ENCODE results near the gene GHR. TPM values are rescaled to one million over a fixed set of nuclear protein-coding genes. Genes with fewer than 3 reads are reported as not detected.

The GHR gene
- total and polyA plus RNA-seq, 2 donors (not counting 3 experiments of a cell fraction or from before 2014, with no cell fraction given): 0.27 to 0.28 TPM

DNA sequence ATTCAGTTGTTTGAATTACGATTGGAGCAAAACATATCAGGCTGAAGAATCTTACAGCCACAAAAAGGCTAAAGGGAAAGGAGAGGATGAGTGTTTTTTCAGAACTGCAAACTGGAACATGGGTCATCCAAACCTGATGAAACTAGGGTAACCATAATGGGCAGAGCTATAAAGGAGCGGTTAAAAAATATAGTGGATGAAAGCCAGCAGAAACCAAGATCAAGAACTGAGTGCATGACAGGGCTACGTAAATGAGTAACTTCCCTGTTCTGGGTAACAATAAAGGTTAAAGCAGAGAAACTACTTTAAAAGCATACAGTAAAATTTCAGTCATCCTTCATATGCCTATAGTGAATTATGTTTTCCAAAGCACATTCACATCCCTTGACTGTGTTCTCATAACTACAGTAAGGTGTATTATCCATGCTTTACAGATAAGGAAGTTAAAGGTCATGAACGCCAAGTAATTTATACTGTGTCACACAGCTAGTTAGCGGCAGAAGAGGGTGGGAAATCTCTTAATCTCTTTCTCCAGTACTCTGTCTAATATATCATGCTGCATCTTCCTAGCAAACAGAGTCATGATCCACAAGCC lies 48.5 kb upstream of the GHR start:
- no peak overlapping the region for H3K4me3 ChIP-seq (replicated peaks in 1 of 3; ENCODE audit: insufficient read depth in 1 of 3, low read depth in 1 of 3, low read length in 3 of 3)
- no TSS peak for BruUV-seq (replicated peaks)
- H2AFZ ChIP-seq (ENCODE audit: low read depth, low read length): no peak overlapping the region
- no peak overlapping the region for H3K9ac ChIP-seq (replicated peaks; ENCODE audit: extremely low read depth, insufficient read depth, low read length)
- POLR2A ChIA-PET: no interaction called here
- H4K20me1 ChIP-seq (replicated peaks; ENCODE audit: control insufficient read depth, extremely low read depth, insufficient read depth, low read length): no peaks in the 10 kb centered on the region
- intact Hi-C loops (cut with micrococcal nuclease) (no loop called here), dilution Hi-C loops (cut with MboI; ENCODE audit: extremely low pct_ligation_motif_present, low sequenced_read_pairs) (no loop called here)
- no peak overlapping the region for H3K27ac ChIP-seq (ENCODE audit: insufficient read depth, low read depth, low read length)
- H3K4me2 ChIP-seq (ENCODE audit: insufficient read depth, low read length): no peak overlapping the region
- no peaks in the 10 kb centered on the region for H3K79me2 ChIP-seq (ENCODE audit: control insufficient read depth, insufficient read depth, low read length)
- DNase-seq (ENCODE audit: low read depth, low spot score) (no peak), FAIRE-seq (no peak)
- CTCF ChIA-PET: no interaction called here
- H3K4me1 ChIP-seq (ENCODE audit: control insufficient read depth, extremely low read depth, insufficient read depth, low read length): no peaks in the 10 kb centered on the region
- no peaks in the 10 kb centered on the region for H3K9me3 ChIP-seq (replicated peaks; ENCODE audit: control insufficient read depth, insufficient read depth, low read length)
- TF ChIP-seq POLR2A (IDR thresholded peaks at IDR 0.05; ENCODE audit: low read depth, low read length): no peak
- TF ChIP-seq, protein P1, sequence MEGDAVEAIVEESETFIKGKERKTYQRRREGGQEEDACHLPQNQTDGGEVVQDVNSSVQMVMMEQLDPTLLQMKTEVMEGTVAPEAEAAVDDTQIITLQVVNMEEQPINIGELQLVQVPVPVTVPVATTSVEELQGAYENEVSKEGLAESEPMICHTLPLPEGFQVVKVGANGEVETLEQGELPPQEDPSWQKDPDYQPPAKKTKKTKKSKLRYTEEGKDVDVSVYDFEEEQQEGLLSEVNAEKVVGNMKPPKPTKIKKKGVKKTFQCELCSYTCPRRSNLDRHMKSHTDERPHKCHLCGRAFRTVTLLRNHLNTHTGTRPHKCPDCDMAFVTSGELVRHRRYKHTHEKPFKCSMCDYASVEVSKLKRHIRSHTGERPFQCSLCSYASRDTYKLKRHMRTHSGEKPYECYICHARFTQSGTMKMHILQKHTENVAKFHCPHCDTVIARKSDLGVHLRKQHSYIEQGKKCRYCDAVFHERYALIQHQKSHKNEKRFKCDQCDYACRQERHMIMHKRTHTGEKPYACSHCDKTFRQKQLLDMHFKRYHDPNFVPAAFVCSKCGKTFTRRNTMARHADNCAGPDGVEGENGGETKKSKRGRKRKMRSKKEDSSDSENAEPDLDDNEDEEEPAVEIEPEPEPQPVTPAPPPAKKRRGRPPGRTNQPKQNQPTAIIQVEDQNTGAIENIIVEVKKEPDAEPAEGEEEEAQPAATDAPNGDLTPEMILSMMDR (IDR thresholded peaks at IDR 0.05; ENCODE audit: extremely low read depth in 1 of 2, insufficient read depth in 1 of 2, low read depth in 1 of 2, low read length in 2 of 2): no peak
- TF ChIP-seq POLR2AphosphoS5 (IDR thresholded peaks at IDR 0.05; ENCODE audit: insufficient read depth, low read depth, low read length): no peak
- TF ChIP-seq, protein P2, sequence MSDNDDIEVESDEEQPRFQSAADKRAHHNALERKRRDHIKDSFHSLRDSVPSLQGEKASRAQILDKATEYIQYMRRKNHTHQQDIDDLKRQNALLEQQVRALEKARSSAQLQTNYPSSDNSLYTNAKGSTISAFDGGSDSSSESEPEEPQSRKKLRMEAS (IDR thresholded peaks at IDR 0.05; ENCODE audit: insufficient read depth, insufficient read length): no peak
- TF ChIP-seq JUN (IDR thresholded peaks at IDR 0.05; ENCODE audit: borderline replicate concordance, insufficient read depth, insufficient read length, low read depth): no peak
- no peak for TF ChIP-seq FOS (IDR thresholded peaks at IDR 0.05; ENCODE audit: borderline replicate concordance, insufficient read depth, low read length)
- TF ChIP-seq EZH2 (IDR thresholded peaks at IDR 0.05; ENCODE audit: borderline replicate concordance, low read depth, low read length, severe bottlenecking): no peak
- TF ChIP-seq MYC (IDR thresholded peaks at IDR 0.05; ENCODE audit: low read depth, low read length): no peak
- TF ChIP-seq GATA2 (IDR thresholded peaks at IDR 0.05; ENCODE audit: insufficient read depth, insufficient read length, low read depth, low read length): no peak
- no peaks in the 10 kb centered on the region for H3K27me3 ChIP-seq (ENCODE audit: control insufficient read depth in 2 of 2, insufficient read depth in 2 of 2, low read length in 2 of 2)
- no peaks in the 10 kb centered on the region for H3K36me3 ChIP-seq (ENCODE audit: control insufficient read depth in 2 of 2, extremely low read depth in 1 of 2, insufficient read depth in 2 of 2, low read length in 2 of 2)
- H3K9me1 ChIP-seq (replicated peaks; ENCODE audit: control insufficient read depth, extremely low read depth, insufficient read depth, low read length): no peaks in the 10 kb centered on the region
